GM19025 (cell line): ENCODE results near the gene PCSK6.
"Not testable (repeated sequence)": the region's sequence is repeated elsewhere in the genome, so short reads cannot be mapped to it uniquely, and the experiment has no call there.

Experiments used
- ATAC-seq: cut with Tn5 transposase; IDR thresholded peaks from one replicate; pipeline ENCODE4 v1.9.1; 2021; ENCODE audit warnings: mild to moderate bottlenecking, low read depth, moderate library complexity; ENCODE audit not compliant: unreplicated experiment

Gene PCSK6

GRCh38 chr15:101409621-101410020, 79.9 kb downstream of the PCSK6 start:
- ATAC-seq = no peak

GRCh38 chr15:101407966-101408775, 81.3 kb downstream of the PCSK6 start:
- ATAC-seq = no peak

GRCh38 chr15:101407439-101407838, 82.1 kb downstream of the PCSK6 start:
- peak; percentile 99 for ATAC-seq

- no peak for ATAC-seq
Measured at GRCh38 chr15:101406526-101407195, 82.8 kb downstream of the PCSK6 start.

- no peak for ATAC-seq
Measured at GRCh38 chr15:101406036-101406435, 83.5 kb downstream of the PCSK6 start.

GRCh38 chr15:101404245-101404644, 85.3 kb downstream of the PCSK6 start:
- no peak for ATAC-seq

- ATAC-seq = not testable (repeated sequence)
Measured at GRCh38 chr15:101402883-101403282, 86.6 kb downstream of the PCSK6 start.

GRCh38 chr15:101401286-101401685, 88.2 kb downstream of the PCSK6 start:
- no peak for ATAC-seq

- no peak for ATAC-seq
Measured at GRCh38 chr15:101399431-101399830, 90.1 kb downstream of the PCSK6 start.

- ATAC-seq = no peak
Measured at GRCh38 chr15:101398247-101398646, 91.3 kb downstream of the PCSK6 start.

- ATAC-seq = no peak
Measured at GRCh38 chr15:101397521-101398003, 91.9 kb downstream of the PCSK6 start.

GRCh38 chr15:101396484-101397261, 92.8 kb downstream of the PCSK6 start:
- ATAC-seq = no peak

- ATAC-seq = no peak
Measured at GRCh38 chr15:101394654-101395053, 94.9 kb downstream of the PCSK6 start.

- no peak for ATAC-seq
Measured at GRCh38 chr15:101394056-101394630, 95.4 kb downstream of the PCSK6 start.

- no peak for ATAC-seq
Measured at GRCh38 chr15:101393172-101393571, 96.3 kb downstream of the PCSK6 start.

- ATAC-seq = peak; percentile 71
Measured at GRCh38 chr15:101391981-101392640, 97.4 kb downstream of the PCSK6 start.

GRCh38 chr15:101391431-101391830, 98.1 kb downstream of the PCSK6 start:
- no peak for ATAC-seq

- ATAC-seq = no peak
Measured at GRCh38 chr15:101390462-101390861, 99.0 kb downstream of the PCSK6 start.

- no peak for ATAC-seq
Measured at GRCh38 chr15:101390060-101390459, 99.4 kb downstream of the PCSK6 start.

GRCh38 chr15:101389362-101389761, 100.1 kb downstream of the PCSK6 start:
- ATAC-seq = no peak
